ENCODE results near the gene PADI1.

PADI1 gene

DNA sequence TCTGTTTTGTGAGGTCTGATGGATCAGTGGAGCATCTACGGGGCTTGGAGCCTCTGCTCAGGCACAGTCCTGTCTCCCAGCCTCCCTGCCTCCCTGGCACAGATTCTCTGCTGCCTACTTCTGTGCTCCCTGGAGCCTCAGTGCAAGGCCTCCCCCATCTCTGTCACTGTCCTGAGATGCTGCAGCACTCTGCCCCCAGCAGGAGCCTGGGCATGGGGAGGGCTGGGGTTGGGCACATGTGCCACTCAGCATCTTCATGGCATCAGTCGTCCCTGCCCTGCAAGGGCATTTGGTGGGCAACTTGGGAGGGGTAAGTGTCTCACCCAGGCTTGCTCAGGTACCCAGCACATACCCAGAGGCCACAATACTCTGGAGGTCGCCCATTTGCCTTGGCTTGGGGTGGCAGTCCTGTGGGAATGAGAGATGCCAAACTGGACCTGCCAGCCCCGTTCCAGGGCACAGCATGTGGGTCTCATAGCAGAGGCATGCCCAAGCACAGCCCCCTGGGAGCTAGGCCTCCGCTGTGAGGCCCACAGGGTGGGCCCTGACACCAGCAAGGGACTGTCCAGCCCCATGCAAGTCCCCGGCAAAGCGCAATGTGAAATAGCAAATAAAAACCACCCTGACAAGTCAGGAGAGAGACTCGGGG lies 72.7 kb downstream of the PADI1 start:
- Histone ChIP-seq H3K27me3 (ENCODE audit: low read length) (no peaks in the 10 kb centered on the region; the same call in 1 of the 2 replicates), H3K27ac (ENCODE audit: low read depth, low read length) (no peak overlapping the region), H3K79me2 (ENCODE audit: insufficient read depth, low read length) (no peaks in the 10 kb centered on the region), H3K36me3 (ENCODE audit: low read length) (no peaks in the 10 kb centered on the region), H3K9ac (ENCODE audit: low read length) (no peak overlapping the region), H3K4me2 (ENCODE audit: low read depth, low read length, poor library complexity, severe bottlenecking) (no peak overlapping the region), H3K9me2 (replicated peaks; ENCODE audit: insufficient read depth, low read length) (no peaks in the 10 kb centered on the region), H3K4me3 (ENCODE audit: insufficient read depth, low read length, poor library complexity, severe bottlenecking) (no peak overlapping the region), H3K9me3 (ENCODE audit: insufficient read depth, low read length) (no peaks in the 10 kb centered on the region), H4K20me1 (ENCODE audit: low read depth, low read length) (no peaks in the 10 kb centered on the region), H2AFZ (ENCODE audit: low read depth, low read length, severe bottlenecking) (no peak overlapping the region), H3F3A (ENCODE audit: insufficient read depth) (no peaks in the 10 kb centered on the region)
- TF ChIP-seq EZH2phosphoT487 (conservative IDR thresholded peaks at IDR 0.05; ENCODE audit: low read length), result no peak
- TF ChIP-seq, protein P1, sequence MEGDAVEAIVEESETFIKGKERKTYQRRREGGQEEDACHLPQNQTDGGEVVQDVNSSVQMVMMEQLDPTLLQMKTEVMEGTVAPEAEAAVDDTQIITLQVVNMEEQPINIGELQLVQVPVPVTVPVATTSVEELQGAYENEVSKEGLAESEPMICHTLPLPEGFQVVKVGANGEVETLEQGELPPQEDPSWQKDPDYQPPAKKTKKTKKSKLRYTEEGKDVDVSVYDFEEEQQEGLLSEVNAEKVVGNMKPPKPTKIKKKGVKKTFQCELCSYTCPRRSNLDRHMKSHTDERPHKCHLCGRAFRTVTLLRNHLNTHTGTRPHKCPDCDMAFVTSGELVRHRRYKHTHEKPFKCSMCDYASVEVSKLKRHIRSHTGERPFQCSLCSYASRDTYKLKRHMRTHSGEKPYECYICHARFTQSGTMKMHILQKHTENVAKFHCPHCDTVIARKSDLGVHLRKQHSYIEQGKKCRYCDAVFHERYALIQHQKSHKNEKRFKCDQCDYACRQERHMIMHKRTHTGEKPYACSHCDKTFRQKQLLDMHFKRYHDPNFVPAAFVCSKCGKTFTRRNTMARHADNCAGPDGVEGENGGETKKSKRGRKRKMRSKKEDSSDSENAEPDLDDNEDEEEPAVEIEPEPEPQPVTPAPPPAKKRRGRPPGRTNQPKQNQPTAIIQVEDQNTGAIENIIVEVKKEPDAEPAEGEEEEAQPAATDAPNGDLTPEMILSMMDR (IDR thresholded peaks at IDR 0.05; ENCODE audit: insufficient read depth, low read length, poor library complexity, severe bottlenecking), result no peak

DNA sequence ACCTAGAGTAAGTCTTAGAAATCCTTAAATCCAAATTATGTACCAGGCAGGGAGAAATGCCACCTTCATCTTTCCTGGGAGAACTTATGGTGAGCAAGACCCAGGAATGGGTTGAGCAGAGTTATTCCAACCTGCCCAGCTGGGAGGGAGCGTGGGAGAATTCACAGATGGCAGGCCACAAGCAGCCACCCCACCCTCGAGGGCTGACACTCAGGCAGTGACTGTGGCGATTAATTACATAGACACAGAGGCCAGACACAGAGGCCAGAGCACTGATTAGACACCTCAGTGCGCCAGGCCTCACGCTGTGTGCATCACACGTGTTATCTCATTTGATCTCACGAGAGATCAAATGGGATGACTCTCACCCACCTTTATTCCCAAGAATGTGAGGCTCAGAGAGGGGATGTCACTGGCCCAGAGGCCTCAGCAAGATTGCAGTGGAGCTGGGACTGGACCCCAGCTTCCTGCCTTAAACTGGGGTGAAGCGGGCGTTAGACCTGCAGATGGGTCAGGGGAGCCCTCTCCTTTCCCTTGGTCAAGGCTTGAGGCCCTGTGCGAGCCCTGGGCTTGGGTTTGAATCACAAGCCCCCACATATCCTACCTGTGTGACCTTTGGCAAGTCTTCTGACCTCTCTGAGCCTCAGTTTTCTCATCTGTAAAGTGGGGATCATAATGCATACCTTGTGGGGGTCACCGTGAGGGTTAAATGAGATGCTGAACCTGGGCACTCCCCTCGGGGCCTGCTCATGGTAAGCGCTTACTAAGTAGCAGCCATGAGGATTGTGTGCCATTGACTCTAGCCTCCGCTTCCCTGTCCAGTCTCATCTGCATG lies 74.3 kb downstream of the PADI1 start:
- no peaks in the 10 kb centered on the region for H3F3A ChIP-seq (ENCODE audit: insufficient read depth)

DNA sequence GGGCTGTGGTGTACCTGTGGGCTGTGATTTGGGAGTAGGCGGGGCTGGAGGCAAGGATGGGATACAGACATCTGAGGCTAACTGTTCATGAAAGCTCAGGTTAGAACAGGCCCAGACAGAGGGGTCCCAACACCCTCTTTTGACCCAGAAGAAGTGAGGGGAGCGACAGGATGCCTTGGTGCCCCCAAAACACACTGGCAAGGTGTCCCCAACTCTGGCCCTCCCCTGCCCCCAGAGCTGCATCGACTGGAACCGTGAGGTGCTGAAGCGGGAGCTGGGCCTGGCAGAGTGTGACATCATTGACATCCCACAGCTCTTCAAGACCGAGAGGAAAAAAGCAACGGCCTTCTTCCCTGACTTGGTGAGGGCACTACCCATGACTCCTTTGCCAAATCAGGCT lies 75.5 kb downstream of the PADI1 start:
- Histone ChIP-seq H4K20me1 (ENCODE audit: low read depth, low read length) (no peaks in the 10 kb centered on the region), H3K4me2 (ENCODE audit: low read depth, low read length, poor library complexity, severe bottlenecking) (no peak overlapping the region), H3F3A (ENCODE audit: insufficient read depth) (no peaks in the 10 kb centered on the region), H3K27ac (ENCODE audit: low read depth, low read length) (no peak overlapping the region), H3K27me3 (ENCODE audit: low read length) (no peaks in the 10 kb centered on the region; the same call in 1 of the 2 replicates), H3K9me2 (replicated peaks; ENCODE audit: insufficient read depth, low read length) (no peaks in the 10 kb centered on the region), H3K79me2 (ENCODE audit: insufficient read depth, low read length) (no peaks in the 10 kb centered on the region), H3K36me3 (ENCODE audit: low read length) (no peaks in the 10 kb centered on the region), H3K4me3 (ENCODE audit: insufficient read depth, low read length, poor library complexity, severe bottlenecking) (no peak overlapping the region), H2AFZ (ENCODE audit: low read depth, low read length, severe bottlenecking) (no peak overlapping the region), H3K9me3 (ENCODE audit: insufficient read depth, low read length) (no peaks in the 10 kb centered on the region), H3K9ac (ENCODE audit: low read length) (no peak overlapping the region)
- no peak for TF ChIP-seq EZH2phosphoT487 (conservative IDR thresholded peaks at IDR 0.05; ENCODE audit: low read length)
- TF ChIP-seq, protein P1 (IDR thresholded peaks at IDR 0.05; ENCODE audit: insufficient read depth, low read length, poor library complexity, severe bottlenecking), result no peak

More for the DNA sequence above, 74.3 kb downstream of the PADI1 start:
- Histone ChIP-seq H3K27me3 (ENCODE audit: low read length) (no peaks in the 10 kb centered on the region; the same call in 1 of the 2 replicates), H3K9me2 (replicated peaks; ENCODE audit: insufficient read depth, low read length) (no peaks in the 10 kb centered on the region), H3K9ac (ENCODE audit: low read length) (no peak overlapping the region), H3K36me3 (ENCODE audit: low read length) (no peaks in the 10 kb centered on the region), H3K79me2 (ENCODE audit: insufficient read depth, low read length) (no peaks in the 10 kb centered on the region), H3K9me3 (ENCODE audit: insufficient read depth, low read length) (no peaks in the 10 kb centered on the region), H3K4me2 (ENCODE audit: low read depth, low read length, poor library complexity, severe bottlenecking) (no peak overlapping the region), H2AFZ (ENCODE audit: low read depth, low read length, severe bottlenecking) (no peak overlapping the region), H3K27ac (ENCODE audit: low read depth, low read length) (no peak overlapping the region), H3K4me3 (ENCODE audit: insufficient read depth, low read length, poor library complexity, severe bottlenecking) (no peak overlapping the region), H4K20me1 (ENCODE audit: low read depth, low read length) (no peaks in the 10 kb centered on the region)
- TF ChIP-seq, protein P1 (IDR thresholded peaks at IDR 0.05; ENCODE audit: insufficient read depth, low read length, poor library complexity, severe bottlenecking), result no peak
- TF ChIP-seq EZH2phosphoT487 (conservative IDR thresholded peaks at IDR 0.05; ENCODE audit: low read length), result no peak

Measured in SU-DHL-6 (cell line).